ENCODE data around the gene PPAT.
"Not testable (repeated sequence)": the region's sequence is repeated elsewhere in the genome, so short reads cannot be mapped to it uniquely, and the experiment has no call there.

Gene PPAT

DNA sequence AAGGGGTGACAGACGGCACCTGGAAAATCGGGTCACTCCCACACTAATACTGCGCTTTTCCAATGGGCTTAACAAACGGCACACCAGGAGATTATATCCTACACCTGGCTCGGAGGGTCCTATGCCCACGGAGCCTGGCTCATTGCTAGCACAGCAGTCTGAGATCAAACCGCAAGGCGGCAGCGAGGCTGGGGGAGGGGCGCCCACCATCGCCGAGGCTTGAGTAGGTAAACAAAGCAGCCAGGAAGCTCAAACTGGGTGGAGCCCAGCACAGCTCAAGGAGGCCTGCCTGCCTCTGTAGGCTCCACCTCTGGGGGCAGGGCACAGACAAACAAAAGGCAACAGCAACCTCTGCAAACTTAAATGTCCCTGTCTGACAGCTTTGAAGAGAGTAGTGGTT is 72.4 kb downstream of the PPAT start:
- not testable (repeated sequence) for H3K36me3 ChIP-seq (ENCODE audit: control insufficient read depth in 5 of 5, insufficient read depth in 5 of 5, low read length in 5 of 5)

DNA sequence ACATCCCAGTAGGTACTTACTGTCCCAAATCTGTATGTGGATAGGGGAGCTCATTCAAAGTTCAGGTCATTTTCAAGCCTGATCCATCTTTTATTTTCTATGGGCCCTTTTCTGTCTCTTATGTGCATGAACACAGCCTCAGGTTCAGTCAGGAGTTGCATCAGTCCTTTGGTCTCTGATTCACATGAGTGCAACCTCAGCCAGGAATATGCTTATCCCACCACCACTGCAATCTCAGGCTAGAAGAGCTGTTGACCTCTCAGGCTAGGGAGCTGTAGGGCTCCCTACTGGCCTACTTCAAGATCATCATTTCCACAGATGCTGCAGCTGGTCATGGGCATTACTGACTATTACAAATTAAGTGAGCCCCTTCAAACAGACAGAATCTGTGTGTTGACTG is 75.3 kb downstream of the PPAT start:
- no peaks in the 10 kb centered on the region for H3K4me1 ChIP-seq (ENCODE audit: control insufficient read depth in 5 of 5, insufficient read depth in 5 of 5, low read length in 5 of 5)
- peaks cover 9 to 17% (median 14%) of the 10 kb centered on the region in 5 donors for H3K36me3 ChIP-seq (ENCODE audit: control insufficient read depth in 5 of 5, insufficient read depth in 5 of 5, low read length in 5 of 5)
- H3K27ac ChIP-seq (ENCODE audit: low read depth, low read length): no peak overlapping the region

More for the DNA sequence above, 72.4 kb downstream of the PPAT start:
- not testable (repeated sequence) for H3K4me3 ChIP-seq (ENCODE audit: low read depth in 1 of 5, low read length in 5 of 5); H3K4me1 ChIP-seq (ENCODE audit: control insufficient read depth in 5 of 5, insufficient read depth in 5 of 5, low read length in 5 of 5); H3K9ac ChIP-seq (ENCODE audit: low read length in 5 of 5); H3K9me3 ChIP-seq (ENCODE audit: control insufficient read depth in 5 of 5, low read length in 5 of 5); H3K27ac ChIP-seq (ENCODE audit: low read depth, low read length); H3K27me3 ChIP-seq (ENCODE audit: control insufficient read depth in 5 of 5, insufficient read depth in 4 of 5, low read length in 5 of 5)

GRCh38 chr4:56356650-56357049 is 78.8 kb downstream of the PPAT start:
- Histone ChIP-seq H3K4me1 (ENCODE audit: control insufficient read depth in 5 of 5, insufficient read depth in 5 of 5, low read length in 5 of 5) (no peaks in the 10 kb centered on the region), H3K36me3 (ENCODE audit: control insufficient read depth in 5 of 5, insufficient read depth in 5 of 5, low read length in 5 of 5) (peaks cover 12 to 30% (median 23%) of the 10 kb centered on the region in 5 donors), H3K9me3 (ENCODE audit: control insufficient read depth in 5 of 5, low read length in 5 of 5) (no peaks in the 10 kb centered on the region), H3K27me3 (ENCODE audit: control insufficient read depth in 5 of 5, insufficient read depth in 4 of 5, low read length in 5 of 5) (no peaks in the 10 kb centered on the region), H3K9ac (ENCODE audit: low read length in 5 of 5) (no peak overlapping the region), H3K27ac (ENCODE audit: low read depth, low read length) (no peak overlapping the region), H3K4me3 (ENCODE audit: low read depth in 1 of 5, low read length in 5 of 5) (no peak overlapping the region)

More for the DNA sequence above, 75.3 kb downstream of the PPAT start:
- H3K4me3 ChIP-seq (ENCODE audit: low read depth in 1 of 5, low read length in 5 of 5): no peak overlapping the region
- H3K9ac ChIP-seq (ENCODE audit: low read length in 5 of 5): no peak overlapping the region
- H3K27me3 ChIP-seq (ENCODE audit: control insufficient read depth in 5 of 5, insufficient read depth in 4 of 5, low read length in 5 of 5): no peaks in the 10 kb centered on the region
- no peaks in the 10 kb centered on the region for H3K9me3 ChIP-seq (ENCODE audit: control insufficient read depth in 5 of 5, low read length in 5 of 5)

GRCh38 chr4:56348576-56348975 is 86.8 kb downstream of the PPAT start:
- Histone ChIP-seq H3K4me1 (ENCODE audit: control insufficient read depth in 5 of 5, insufficient read depth in 5 of 5, low read length in 5 of 5) (no peaks in the 10 kb centered on the region), H3K27ac (ENCODE audit: low read depth, low read length) (no peak overlapping the region), H3K4me3 (ENCODE audit: low read depth in 1 of 5, low read length in 5 of 5) (no peak overlapping the region), H3K9me3 (ENCODE audit: control insufficient read depth in 5 of 5, low read length in 5 of 5) (no peaks in the 10 kb centered on the region), H3K9ac (ENCODE audit: low read length in 5 of 5) (no peak overlapping the region), H3K27me3 (ENCODE audit: control insufficient read depth in 5 of 5, insufficient read depth in 4 of 5, low read length in 5 of 5) (no peaks in the 10 kb centered on the region), H3K36me3 (ENCODE audit: control insufficient read depth in 5 of 5, insufficient read depth in 5 of 5, low read length in 5 of 5) (peaks cover 16 to 40% (median 24%) of the 10 kb centered on the region in 5 donors)

GRCh38 chr4:56345458-56345857 is 90.0 kb downstream of the PPAT start:
- no peaks in the 10 kb centered on the region for H3K4me1 ChIP-seq (ENCODE audit: control insufficient read depth in 5 of 5, insufficient read depth in 5 of 5, low read length in 5 of 5)
- no peak overlapping the region for H3K4me3 ChIP-seq (ENCODE audit: low read depth in 1 of 5, low read length in 5 of 5)
- H3K27me3 ChIP-seq (ENCODE audit: control insufficient read depth in 5 of 5, insufficient read depth in 4 of 5, low read length in 5 of 5): no peaks in the 10 kb centered on the region
- peaks cover 15 to 37% (median 20%) of the 10 kb centered on the region in 5 donors for H3K36me3 ChIP-seq (ENCODE audit: control insufficient read depth in 5 of 5, insufficient read depth in 5 of 5, low read length in 5 of 5)
- no peaks in the 10 kb centered on the region for H3K9me3 ChIP-seq (ENCODE audit: control insufficient read depth in 5 of 5, low read length in 5 of 5)
- H3K27ac ChIP-seq (ENCODE audit: low read depth, low read length): no peak overlapping the region
- no peak overlapping the region for H3K9ac ChIP-seq (ENCODE audit: low read length in 5 of 5)

All from subcutaneous abdominal adipose tissue (tissue), 5 donors.